IMR-90 (cell line): Measurements from ENCODE around the gene SORBS1. TPM values are rescaled to one million over a fixed set of nuclear protein-coding genes. Genes with fewer than 3 reads are reported as not detected.

Experiments
- ATAC-seq: fragments of 200-7000 bp; cut with Tn5 transposase; 2 replicates; pipeline ENCODE4 v1.9.1; 2020; ENCODE audit warnings: low read depth, mild to moderate bottlenecking, moderate library complexity
- BruUV-seq: library from RNA; stranded (reverse); fragments of 400-500 nt; replicated peaks from 2 replicates; lab custom pipeline; 2021; lab: Mats Ljungman, UMichigan
- CTCF ChIA-PET: fragments of 300-600 bp; formaldehyde crosslinking; extraction: SDS; loops from one replicate; lab custom pipeline; 2021; ENCODE audit warnings: antibody characterized with exemption; lab: Yijun Ruan, JAX
- POLR2A ChIA-PET: fragments of 300-600 bp; sonication (Branson Sonifier 250); formaldehyde crosslinking; loops from one replicate; lab custom pipeline; 2022; ENCODE audit warnings: antibody characterized with exemption; ENCODE audit not compliant: unreplicated experiment; lab: Charles Lee
- DNase-seq: peaks from one replicate; pipeline ENCODE4 v3.0.0; 2013
- H2AFZ ChIP-seq: replicated peaks from 2 replicates; pipeline ENCODE3; 2013; ENCODE audit warnings: low read length, mild to moderate bottlenecking; ENCODE audit not compliant: poor library complexity
- H2AK5ac ChIP-seq: 2 replicates; pipeline ENCODE4 v1.6.1; 2013; ENCODE audit warnings: low read depth, low read length, inconsistent platforms
- H2AK9ac ChIP-seq: replicated peaks from 2 replicates; pipeline ENCODE3; 2013; ENCODE audit warnings: mild to moderate bottlenecking, low read depth, low read length, moderate library complexity; ENCODE audit not compliant: poor library complexity
- H2BK120ac ChIP-seq: 2 replicates; pipeline ENCODE4 v1.6.1; 2013; ENCODE audit warnings: low read depth, low read length, inconsistent platforms
- H2BK15ac ChIP-seq: 3 replicates; pipeline ENCODE4 v1.6.1; 2013; ENCODE audit warnings: low read depth, low read length, inconsistent platforms
- H2BK20ac ChIP-seq: 2 replicates; pipeline ENCODE4 v1.6.1; 2013; ENCODE audit warnings: low read depth, mild to moderate bottlenecking, inconsistent platforms, low read length, moderate library complexity
- H2BK5ac ChIP-seq: 2 replicates; pipeline ENCODE4 v1.6.1; 2013; ENCODE audit warnings: mild to moderate bottlenecking, low read depth, low read length, inconsistent platforms; ENCODE audit not compliant: poor library complexity, severe bottlenecking
- H3K14ac ChIP-seq: replicated peaks from 2 replicates; pipeline ENCODE4 v1.6.1; 2013; ENCODE audit warnings: low read depth, low read length, inconsistent platforms
- H3K18ac ChIP-seq: 2 replicates; pipeline ENCODE4 v1.6.1; 2013; ENCODE audit warnings: low read depth, low read length, control low read depth
- H3K23ac ChIP-seq: 2 replicates; pipeline ENCODE4 v1.6.1; 2013; ENCODE audit warnings: low read depth, low read length, inconsistent platforms
- H3K27ac ChIP-seq: 2 replicates; pipeline ENCODE4 v1.5.1; 2013; ENCODE audit warnings: mild to moderate bottlenecking, control low read depth, low read length; ENCODE audit not compliant: insufficient read depth
- H3K27me3 ChIP-seq: 2 replicates; pipeline ENCODE4 v1.6.1; 2013; ENCODE audit warnings: low read length; ENCODE audit not compliant: control insufficient read depth, insufficient read depth
- H3K36me3 ChIP-seq: 2 replicates; pipeline ENCODE4 v1.6.1; 2013; ENCODE audit warnings: low read length, mixed read lengths; ENCODE audit not compliant: control insufficient read depth, insufficient read depth
- H3K4ac ChIP-seq: 2 replicates; pipeline ENCODE4 v1.6.1; 2013; ENCODE audit warnings: low read depth, low read length, inconsistent platforms
- H3K4me1 ChIP-seq: 2 replicates; pipeline ENCODE4 v1.6.1; 2013; ENCODE audit warnings: low read length, mixed read lengths; ENCODE audit not compliant: control insufficient read depth, insufficient read depth
- H3K4me2 ChIP-seq: 2 replicates; pipeline ENCODE4 v1.6.1; 2013; ENCODE audit warnings: low read depth, mild to moderate bottlenecking, control low read depth, low read length, moderate library complexity
- H3K4me3 ChIP-seq: 2 replicates; pipeline ENCODE4 v1.5.1; 2013; ENCODE audit warnings: low read depth, mild to moderate bottlenecking, control low read depth, low read length, moderate library complexity; ENCODE audit not compliant: insufficient read depth
- H3K56ac ChIP-seq: 2 replicates; pipeline ENCODE4 v1.6.1; 2013; ENCODE audit warnings: low read length, inconsistent platforms; ENCODE audit not compliant: insufficient read depth; ENCODE audit errors: extremely low read depth
- H3K79me1 ChIP-seq, 2 experiments: 2 replicates each; pipeline ENCODE4 v1.6.1; 2013; ENCODE audit warnings: low read length in 2 of 2, inconsistent platforms in 1 of 2, low read depth in 1 of 2
- H3K9ac ChIP-seq: 2 replicates; pipeline ENCODE4 v1.6.1; 2013; ENCODE audit warnings: low read depth, low read length, control low read depth
- H3K9me1 ChIP-seq: 2 replicates; pipeline ENCODE4 v1.6.1; 2013; ENCODE audit warnings: low read length, inconsistent platforms; ENCODE audit not compliant: insufficient read depth
- H3K9me3 ChIP-seq: 2 replicates; pipeline ENCODE4 v1.6.1; 2013; ENCODE audit warnings: low read length; ENCODE audit not compliant: control insufficient read depth, insufficient read depth
- H4K20me1 ChIP-seq: 2 replicates; pipeline ENCODE4 v1.6.1; 2013; ENCODE audit warnings: low read length, inconsistent platforms; ENCODE audit not compliant: insufficient read depth
- H4K5ac ChIP-seq: 2 replicates; pipeline ENCODE4 v1.6.1; 2013; ENCODE audit warnings: mild to moderate bottlenecking, low read depth, low read length, control low read depth
- H4K8ac ChIP-seq, 2 experiments: 2 replicates each; pipeline ENCODE4 v1.6.1; 2013; ENCODE audit warnings: low read depth in 2 of 2, low read length in 2 of 2, control low read depth in 1 of 2, inconsistent platforms in 1 of 2
- H4K91ac ChIP-seq: 2 replicates; pipeline ENCODE4 v1.6.1; 2013; ENCODE audit warnings: low read depth, low read length, inconsistent platforms; ENCODE audit not compliant: insufficient read depth
- CEBPB ChIP-seq: IDR thresholded peaks from 2 replicates; pipeline ENCODE4 v1.6.1; 2012; ENCODE audit warnings: low read depth, low read length, improper control_type of control experiment
- MAFK ChIP-seq: IDR thresholded peaks from 2 replicates; pipeline ENCODE4 v1.6.1; 2012; ENCODE audit warnings: low read depth, low read length, improper control_type of control experiment
- NFE2L2 ChIP-seq: fragments of 150-350 bp; IDR thresholded peaks from 2 replicates; pipeline ENCODE4 v1.6.1; 2016; ENCODE audit warnings: low read depth, mild to moderate bottlenecking, low read length
- POLR2A ChIP-seq: IDR thresholded peaks from 2 replicates; pipeline ENCODE4 v1.6.1; 2012; ENCODE audit warnings: mild to moderate bottlenecking, low read depth, low read length
- RAD21 ChIP-seq: IDR thresholded peaks from 2 replicates; pipeline ENCODE4 v1.6.1; 2012; ENCODE audit warnings: low read length, improper control_type of control experiment
- RCOR1 ChIP-seq: IDR thresholded peaks from 2 replicates; pipeline ENCODE4 v1.6.1; 2012; ENCODE audit warnings: mild to moderate bottlenecking, low read length, improper control_type of control experiment; ENCODE audit not compliant: insufficient replicate concordance
- WGBS, 2 experiments: methylation state at CpG; one replicate each; pipeline versions ENCODE4 v1.1.5 to v1.1.7; 2013; ENCODE audit warnings: missing lambda C conversion rate in 2 of 2; ENCODE audit not compliant: insufficient read length in 1 of 2; ENCODE audit errors: extremely low coverage in 2 of 2; 5-methylcytosine and 5-hydroxymethylcytosine counted together
- dilution Hi-C: fragments of 300-500 bp; cut with HindIII; formaldehyde crosslinking; loops from one replicate; pipeline ENCODE4 v1.14.3; 2018; ENCODE audit warnings: low sequenced_read_pairs; ENCODE audit not compliant: unreplicated experiment
- in situ Hi-C: fragments of 300-500 bp; cut with MboI; formaldehyde crosslinking; loops from 3 replicates; pipeline ENCODE4 v1.14.3; 2019; ENCODE audit warnings: low sequenced_read_pairs, inconsistent platforms, mixed read lengths
- intact Hi-C: fragments of 100-400 bp; cut with micrococcal nuclease; formaldehyde crosslinking; loops from 2 replicates; pipeline ENCODE4 v1.10.0; 2022
- polyA plus RNA-seq, 3 experiments: library from polyadenylated mRNA; depleted of rRNA; stranded (reverse); fragments of >200 nt; gene quantifications; 2 replicates each; pipeline ENCODE4 v1.2.3, GENCODE V29; 2012; ENCODE audit warnings: low replicate concordance in 1 of 3
- total RNA-seq: library from RNA; depleted of rRNA; stranded (reverse); fragments of >200 nt; gene quantifications from 2 replicates; pipeline ENCODE4 v1.2.3, GENCODE V29; 2012
- TF ChIP-seq, protein P1 (sequence below): conservative IDR thresholded peaks from 2 replicates; pipeline ENCODE4 v1.5.1; 2012; ENCODE audit warnings: mild to moderate bottlenecking, low read depth, low read length, improper control_type of control experiment
- TF ChIP-seq, protein P2 (sequence below): fragments of 150-350 bp; IDR thresholded peaks from 2 replicates; pipeline ENCODE4 v1.6.1; 2016; ENCODE audit warnings: low read depth, mild to moderate bottlenecking, low read length, moderate library complexity, borderline replicate concordance
- TF ChIP-seq, protein P3 (sequence below): fragments of 150-350 bp; IDR thresholded peaks from 2 replicates; pipeline ENCODE4 v1.6.1; 2017; ENCODE audit warnings: mild to moderate bottlenecking, antibody characterized with exemption, low read length, low read depth

Gene SORBS1
- total and polyA plus RNA-seq, 2 of the 4 experiments (the other 2 are of a cell fraction) = 0.18 to 0.32 TPM

DNA sequence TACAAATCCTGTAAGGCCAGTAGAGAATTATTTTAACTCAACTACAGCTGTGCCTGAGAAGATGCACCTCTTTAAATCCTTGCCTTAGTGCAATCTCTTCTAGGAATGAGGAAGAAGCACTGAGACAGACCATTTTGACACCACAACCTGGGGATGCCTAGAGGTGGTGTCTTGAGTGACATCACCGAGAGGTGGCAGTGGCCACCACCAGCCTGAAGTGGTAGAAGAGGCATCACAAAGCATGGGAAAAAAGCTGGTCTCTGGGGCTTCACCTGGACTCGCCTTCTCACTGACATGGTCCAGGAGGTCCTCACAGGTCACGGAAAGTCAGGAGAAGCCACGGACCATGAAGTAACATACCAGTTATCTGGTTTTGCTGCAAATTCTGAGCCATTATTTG, 171.2 kb downstream of the SORBS1 start:
- no peak overlapping the region for H2AK9ac ChIP-seq
- no peak overlapping the region for H2BK15ac ChIP-seq
- POLR2A ChIA-PET = no interaction called here
- H3K9me1 ChIP-seq = no peaks in the 10 kb centered on the region
- no peak overlapping the region for H2BK120ac ChIP-seq
- no peak overlapping the region for H2BK20ac ChIP-seq
- H3K23ac ChIP-seq = no peak overlapping the region
- H4K5ac ChIP-seq = no peak overlapping the region
- no peaks in the 10 kb centered on the region for H4K20me1 ChIP-seq
- no peaks in the 10 kb centered on the region for H3K36me3 ChIP-seq
- no peaks in the 10 kb centered on the region for H3K9me3 ChIP-seq
- H3K14ac ChIP-seq = no peak overlapping the region
- intact Hi-C loops = no loop called here
- H2BK5ac ChIP-seq = no peak overlapping the region
- dilution Hi-C loops = no loop called here
- no peak overlapping the region for H3K4ac ChIP-seq
- TF ChIP-seq POLR2A (no peak), RCOR1 (no peak), MAFK (no peak), CEBPB (no peak), RAD21 (no peak), NFE2L2 (no peak)
- TF ChIP-seq, protein P1, sequence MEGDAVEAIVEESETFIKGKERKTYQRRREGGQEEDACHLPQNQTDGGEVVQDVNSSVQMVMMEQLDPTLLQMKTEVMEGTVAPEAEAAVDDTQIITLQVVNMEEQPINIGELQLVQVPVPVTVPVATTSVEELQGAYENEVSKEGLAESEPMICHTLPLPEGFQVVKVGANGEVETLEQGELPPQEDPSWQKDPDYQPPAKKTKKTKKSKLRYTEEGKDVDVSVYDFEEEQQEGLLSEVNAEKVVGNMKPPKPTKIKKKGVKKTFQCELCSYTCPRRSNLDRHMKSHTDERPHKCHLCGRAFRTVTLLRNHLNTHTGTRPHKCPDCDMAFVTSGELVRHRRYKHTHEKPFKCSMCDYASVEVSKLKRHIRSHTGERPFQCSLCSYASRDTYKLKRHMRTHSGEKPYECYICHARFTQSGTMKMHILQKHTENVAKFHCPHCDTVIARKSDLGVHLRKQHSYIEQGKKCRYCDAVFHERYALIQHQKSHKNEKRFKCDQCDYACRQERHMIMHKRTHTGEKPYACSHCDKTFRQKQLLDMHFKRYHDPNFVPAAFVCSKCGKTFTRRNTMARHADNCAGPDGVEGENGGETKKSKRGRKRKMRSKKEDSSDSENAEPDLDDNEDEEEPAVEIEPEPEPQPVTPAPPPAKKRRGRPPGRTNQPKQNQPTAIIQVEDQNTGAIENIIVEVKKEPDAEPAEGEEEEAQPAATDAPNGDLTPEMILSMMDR = no peak
- TF ChIP-seq, protein P2, sequence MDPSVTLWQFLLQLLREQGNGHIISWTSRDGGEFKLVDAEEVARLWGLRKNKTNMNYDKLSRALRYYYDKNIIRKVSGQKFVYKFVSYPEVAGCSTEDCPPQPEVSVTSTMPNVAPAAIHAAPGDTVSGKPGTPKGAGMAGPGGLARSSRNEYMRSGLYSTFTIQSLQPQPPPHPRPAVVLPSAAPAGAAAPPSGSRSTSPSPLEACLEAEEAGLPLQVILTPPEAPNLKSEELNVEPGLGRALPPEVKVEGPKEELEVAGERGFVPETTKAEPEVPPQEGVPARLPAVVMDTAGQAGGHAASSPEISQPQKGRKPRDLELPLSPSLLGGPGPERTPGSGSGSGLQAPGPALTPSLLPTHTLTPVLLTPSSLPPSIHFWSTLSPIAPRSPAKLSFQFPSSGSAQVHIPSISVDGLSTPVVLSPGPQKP = no peak
- TF ChIP-seq, protein P3, sequence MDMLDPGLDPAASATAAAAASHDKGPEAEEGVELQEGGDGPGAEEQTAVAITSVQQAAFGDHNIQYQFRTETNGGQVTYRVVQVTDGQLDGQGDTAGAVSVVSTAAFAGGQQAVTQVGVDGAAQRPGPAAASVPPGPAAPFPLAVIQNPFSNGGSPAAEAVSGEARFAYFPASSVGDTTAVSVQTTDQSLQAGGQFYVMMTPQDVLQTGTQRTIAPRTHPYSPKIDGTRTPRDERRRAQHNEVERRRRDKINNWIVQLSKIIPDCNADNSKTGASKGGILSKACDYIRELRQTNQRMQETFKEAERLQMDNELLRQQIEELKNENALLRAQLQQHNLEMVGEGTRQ = no peak
- H3K56ac ChIP-seq = no peak overlapping the region
- no peak overlapping the region for H3K18ac ChIP-seq
- DNase-seq (no peak), ATAC-seq (no peak)
- in situ Hi-C loops = no loop called here
- H2AK5ac ChIP-seq = no peak overlapping the region
- no peaks in the 10 kb centered on the region; the same call in 1 of the 2 replicates for H3K27me3 ChIP-seq
- H3K4me3 ChIP-seq = no peak overlapping the region
- no peak overlapping the region for H3K9ac ChIP-seq
- H4K8ac ChIP-seq = no peak overlapping the region
- no peaks in the 10 kb centered on the region for H3K4me1 ChIP-seq
- H4K91ac ChIP-seq = no peak overlapping the region
- no peak overlapping the region for H2AFZ ChIP-seq
- BruUV-seq = no TSS peak
- no peak overlapping the region for H3K27ac ChIP-seq
- H3K4me2 ChIP-seq = no peak overlapping the region
- CTCF ChIA-PET = interaction anchor here (0.6 kb wide), 1 partner anchor 248 kb away, joined by 3 read pairs; no protein-coding TSS in a partner anchor
- no peaks in the 10 kb centered on the region for H3K79me1 ChIP-seq
- 50% methylated on average over 1 of the region's 4 CpGs; no CpG with 5 or more reads in 1 of the 2 experiments for WGBS, 2 experiments
